IMR-90 (cell line): ENCODE results near the gene EFCAB3. TPM values are rescaled to one million over a fixed set of nuclear protein-coding genes. Genes with fewer than 3 reads are reported as not detected.

Experiments used
- ATAC-seq: fragments of 200-7000 bp; cut with Tn5 transposase; 2 replicates; pipeline ENCODE4 v1.9.1; 2020; ENCODE audit warnings: low read depth, mild to moderate bottlenecking, moderate library complexity
- BruUV-seq: library from RNA; stranded (reverse); fragments of 400-500 nt; replicated peaks from 2 replicates; lab custom pipeline; 2021; lab: Mats Ljungman, UMichigan
- CTCF ChIA-PET: fragments of 300-600 bp; formaldehyde crosslinking; extraction: SDS; loops from one replicate; lab custom pipeline; 2021; ENCODE audit warnings: antibody characterized with exemption; lab: Yijun Ruan, JAX
- POLR2A ChIA-PET: fragments of 300-600 bp; sonication (Branson Sonifier 250); formaldehyde crosslinking; loops from one replicate; lab custom pipeline; 2022; ENCODE audit warnings: antibody characterized with exemption; ENCODE audit not compliant: unreplicated experiment; lab: Charles Lee
- DNase-seq: peaks from one replicate; pipeline ENCODE4 v3.0.0; 2013
- H2AFZ ChIP-seq: replicated peaks from 2 replicates; pipeline ENCODE3; 2013; ENCODE audit warnings: low read length, mild to moderate bottlenecking; ENCODE audit not compliant: poor library complexity
- H2AK5ac ChIP-seq: 2 replicates; pipeline ENCODE4 v1.6.1; 2013; ENCODE audit warnings: low read depth, low read length, inconsistent platforms
- H2AK9ac ChIP-seq: replicated peaks from 2 replicates; pipeline ENCODE3; 2013; ENCODE audit warnings: mild to moderate bottlenecking, low read depth, low read length, moderate library complexity; ENCODE audit not compliant: poor library complexity
- H2BK120ac ChIP-seq: 2 replicates; pipeline ENCODE4 v1.6.1; 2013; ENCODE audit warnings: low read depth, low read length, inconsistent platforms
- H2BK15ac ChIP-seq: 3 replicates; pipeline ENCODE4 v1.6.1; 2013; ENCODE audit warnings: low read depth, low read length, inconsistent platforms
- H2BK20ac ChIP-seq: 2 replicates; pipeline ENCODE4 v1.6.1; 2013; ENCODE audit warnings: low read depth, mild to moderate bottlenecking, inconsistent platforms, low read length, moderate library complexity
- H2BK5ac ChIP-seq: 2 replicates; pipeline ENCODE4 v1.6.1; 2013; ENCODE audit warnings: mild to moderate bottlenecking, low read depth, low read length, inconsistent platforms; ENCODE audit not compliant: poor library complexity, severe bottlenecking
- H3K14ac ChIP-seq: replicated peaks from 2 replicates; pipeline ENCODE4 v1.6.1; 2013; ENCODE audit warnings: low read depth, low read length, inconsistent platforms
- H3K18ac ChIP-seq: 2 replicates; pipeline ENCODE4 v1.6.1; 2013; ENCODE audit warnings: low read depth, low read length, control low read depth
- H3K23ac ChIP-seq: 2 replicates; pipeline ENCODE4 v1.6.1; 2013; ENCODE audit warnings: low read depth, low read length, inconsistent platforms
- H3K27ac ChIP-seq: 2 replicates; pipeline ENCODE4 v1.5.1; 2013; ENCODE audit warnings: mild to moderate bottlenecking, control low read depth, low read length; ENCODE audit not compliant: insufficient read depth
- H3K27me3 ChIP-seq: 2 replicates; pipeline ENCODE4 v1.6.1; 2013; ENCODE audit warnings: low read length; ENCODE audit not compliant: control insufficient read depth, insufficient read depth
- H3K36me3 ChIP-seq: 2 replicates; pipeline ENCODE4 v1.6.1; 2013; ENCODE audit warnings: low read length, mixed read lengths; ENCODE audit not compliant: control insufficient read depth, insufficient read depth
- H3K4ac ChIP-seq: 2 replicates; pipeline ENCODE4 v1.6.1; 2013; ENCODE audit warnings: low read depth, low read length, inconsistent platforms
- H3K4me1 ChIP-seq: 2 replicates; pipeline ENCODE4 v1.6.1; 2013; ENCODE audit warnings: low read length, mixed read lengths; ENCODE audit not compliant: control insufficient read depth, insufficient read depth
- H3K4me2 ChIP-seq: 2 replicates; pipeline ENCODE4 v1.6.1; 2013; ENCODE audit warnings: low read depth, mild to moderate bottlenecking, control low read depth, low read length, moderate library complexity
- H3K4me3 ChIP-seq: 2 replicates; pipeline ENCODE4 v1.5.1; 2013; ENCODE audit warnings: low read depth, mild to moderate bottlenecking, control low read depth, low read length, moderate library complexity; ENCODE audit not compliant: insufficient read depth
- H3K56ac ChIP-seq: 2 replicates; pipeline ENCODE4 v1.6.1; 2013; ENCODE audit warnings: low read length, inconsistent platforms; ENCODE audit not compliant: insufficient read depth; ENCODE audit errors: extremely low read depth
- H3K79me1 ChIP-seq, 2 experiments: 2 replicates each; pipeline ENCODE4 v1.6.1; 2013; ENCODE audit warnings: low read length in 2 of 2, inconsistent platforms in 1 of 2, low read depth in 1 of 2
- H3K9ac ChIP-seq: 2 replicates; pipeline ENCODE4 v1.6.1; 2013; ENCODE audit warnings: low read depth, low read length, control low read depth
- H3K9me1 ChIP-seq: 2 replicates; pipeline ENCODE4 v1.6.1; 2013; ENCODE audit warnings: low read length, inconsistent platforms; ENCODE audit not compliant: insufficient read depth
- H3K9me3 ChIP-seq: 2 replicates; pipeline ENCODE4 v1.6.1; 2013; ENCODE audit warnings: low read length; ENCODE audit not compliant: control insufficient read depth, insufficient read depth
- H4K20me1 ChIP-seq: 2 replicates; pipeline ENCODE4 v1.6.1; 2013; ENCODE audit warnings: low read length, inconsistent platforms; ENCODE audit not compliant: insufficient read depth
- H4K5ac ChIP-seq: 2 replicates; pipeline ENCODE4 v1.6.1; 2013; ENCODE audit warnings: mild to moderate bottlenecking, low read depth, low read length, control low read depth
- H4K8ac ChIP-seq, 2 experiments: 2 replicates each; pipeline ENCODE4 v1.6.1; 2013; ENCODE audit warnings: low read depth in 2 of 2, low read length in 2 of 2, control low read depth in 1 of 2, inconsistent platforms in 1 of 2
- H4K91ac ChIP-seq: 2 replicates; pipeline ENCODE4 v1.6.1; 2013; ENCODE audit warnings: low read depth, low read length, inconsistent platforms; ENCODE audit not compliant: insufficient read depth
- BHLHE40 ChIP-seq: fragments of 150-350 bp; IDR thresholded peaks from 2 replicates; pipeline ENCODE4 v1.6.1; 2016; ENCODE audit warnings: mild to moderate bottlenecking, low read depth, low read length
- CEBPB ChIP-seq: IDR thresholded peaks from 2 replicates; pipeline ENCODE4 v1.6.1; 2012; ENCODE audit warnings: low read depth, low read length, improper control_type of control experiment
- CHD1 ChIP-seq: IDR thresholded peaks from 2 replicates; pipeline ENCODE4 v1.6.1; 2012; ENCODE audit warnings: low read depth, low read length, improper control_type of control experiment
- CTCF ChIP-seq: conservative IDR thresholded peaks from 2 replicates; pipeline ENCODE4 v1.5.1; 2012; ENCODE audit warnings: mild to moderate bottlenecking, low read depth, low read length, improper control_type of control experiment
- ELK1 ChIP-seq: fragments of 150-350 bp; IDR thresholded peaks from 2 replicates; pipeline ENCODE4 v1.6.1; 2016; ENCODE audit warnings: low read depth, mild to moderate bottlenecking, low read length, moderate library complexity, borderline replicate concordance
- FOS ChIP-seq: fragments of 150-350 bp; IDR thresholded peaks from 2 replicates; pipeline ENCODE4 v1.6.1; 2016; ENCODE audit warnings: low read depth, low read length
- MAFK ChIP-seq: IDR thresholded peaks from 2 replicates; pipeline ENCODE4 v1.6.1; 2012; ENCODE audit warnings: low read depth, low read length, improper control_type of control experiment
- MAZ ChIP-seq: IDR thresholded peaks from 2 replicates; pipeline ENCODE4 v1.6.1; 2012; ENCODE audit warnings: low read depth, mild to moderate bottlenecking, low read length, improper control_type of control experiment, moderate library complexity, borderline replicate concordance
- MXI1 ChIP-seq: IDR thresholded peaks from 2 replicates; pipeline ENCODE4 v1.6.1; 2012; ENCODE audit warnings: low read depth, mild to moderate bottlenecking, low read length, moderate library complexity, borderline replicate concordance
- NFE2L2 ChIP-seq: fragments of 150-350 bp; IDR thresholded peaks from 2 replicates; pipeline ENCODE4 v1.6.1; 2016; ENCODE audit warnings: low read depth, mild to moderate bottlenecking, low read length
- POLR2A ChIP-seq: IDR thresholded peaks from 2 replicates; pipeline ENCODE4 v1.6.1; 2012; ENCODE audit warnings: mild to moderate bottlenecking, low read depth, low read length
- RAD21 ChIP-seq: IDR thresholded peaks from 2 replicates; pipeline ENCODE4 v1.6.1; 2012; ENCODE audit warnings: low read length, improper control_type of control experiment
- RCOR1 ChIP-seq: IDR thresholded peaks from 2 replicates; pipeline ENCODE4 v1.6.1; 2012; ENCODE audit warnings: mild to moderate bottlenecking, low read length, improper control_type of control experiment; ENCODE audit not compliant: insufficient replicate concordance
- RFX5 ChIP-seq: IDR thresholded peaks from 2 replicates; pipeline ENCODE4 v1.8.0; 2012; ENCODE audit warnings: low read depth, mild to moderate bottlenecking, low read length, moderate library complexity
- SMC3 ChIP-seq: fragments of 150-350 bp; IDR thresholded peaks from 2 replicates; pipeline ENCODE4 v1.6.1; 2016; ENCODE audit warnings: low read depth, mild to moderate bottlenecking, antibody characterized with exemption, low read length, moderate library complexity
- USF2 ChIP-seq: fragments of 150-350 bp; IDR thresholded peaks from 2 replicates; pipeline ENCODE4 v1.6.1; 2017; ENCODE audit warnings: mild to moderate bottlenecking, antibody characterized with exemption, low read length, low read depth
- WGBS, 2 experiments: methylation state at CpG; one replicate each; pipeline versions ENCODE4 v1.1.5 to v1.1.7; 2013; ENCODE audit warnings: missing lambda C conversion rate in 2 of 2; ENCODE audit not compliant: insufficient read length in 1 of 2; ENCODE audit errors: extremely low coverage in 2 of 2; 5-methylcytosine and 5-hydroxymethylcytosine counted together
- dilution Hi-C: fragments of 300-500 bp; cut with HindIII; formaldehyde crosslinking; loops from one replicate; pipeline ENCODE4 v1.14.3; 2018; ENCODE audit warnings: low sequenced_read_pairs; ENCODE audit not compliant: unreplicated experiment
- in situ Hi-C: fragments of 300-500 bp; cut with MboI; formaldehyde crosslinking; loops from 3 replicates; pipeline ENCODE4 v1.14.3; 2019; ENCODE audit warnings: low sequenced_read_pairs, inconsistent platforms, mixed read lengths
- intact Hi-C: fragments of 100-400 bp; cut with micrococcal nuclease; formaldehyde crosslinking; loops from 2 replicates; pipeline ENCODE4 v1.10.0; 2022
- polyA plus RNA-seq, 3 experiments: library from polyadenylated mRNA; depleted of rRNA; stranded (reverse); fragments of >200 nt; gene quantifications; 2 replicates each; pipeline ENCODE4 v1.2.3, GENCODE V29; 2012; ENCODE audit warnings: low replicate concordance in 1 of 3
- total RNA-seq: library from RNA; depleted of rRNA; stranded (reverse); fragments of >200 nt; gene quantifications from 2 replicates; pipeline ENCODE4 v1.2.3, GENCODE V29; 2012

Gene EFCAB3
- total and polyA plus RNA-seq, 2 of the 4 experiments (the other 2 are of a cell fraction), result not detected

DNA sequence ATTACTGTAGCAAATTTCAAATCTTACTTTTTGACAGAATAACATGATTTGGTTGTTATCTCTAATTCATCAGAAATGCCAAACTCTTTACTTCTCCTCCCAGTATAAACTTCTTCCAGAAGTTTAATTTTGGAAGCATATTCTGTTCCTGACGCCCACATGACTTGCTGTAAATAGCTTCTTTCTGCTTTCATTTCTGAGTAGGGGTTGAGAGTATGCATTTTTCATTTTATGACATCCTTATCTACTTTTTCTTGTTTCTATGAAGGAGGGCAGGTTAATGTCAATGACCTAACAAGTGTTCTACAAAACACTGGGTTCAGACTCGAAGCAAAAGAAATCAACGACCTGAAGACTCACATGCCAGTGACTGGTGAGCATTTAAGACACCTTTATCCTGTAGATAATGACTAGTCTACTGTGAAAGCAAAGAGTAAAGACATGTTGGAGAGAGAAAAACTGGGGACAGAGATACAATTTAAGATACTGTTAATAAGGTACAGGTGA is 36.5 kb upstream of the EFCAB3 start:
- Histone ChIP-seq H3K79me1 (no peaks in the 10 kb centered on the region), H3K18ac (no peak overlapping the region), H3K4me2 (no peak overlapping the region), H3K27me3 (no peaks in the 10 kb centered on the region; the same call in 1 of the 2 replicates), H2AFZ (no peak overlapping the region), H4K20me1 (no peaks in the 10 kb centered on the region), H3K56ac (no peak overlapping the region), H2BK15ac (no peak overlapping the region), H2AK9ac (no peak overlapping the region), H3K9ac (no peak overlapping the region), H3K4me1 (no peaks in the 10 kb centered on the region), H3K4ac (no peak overlapping the region), H3K27ac (no peak overlapping the region), H3K14ac (no peak overlapping the region), H4K5ac (no peak overlapping the region), H3K9me3 (no peaks in the 10 kb centered on the region), H3K4me3 (no peak overlapping the region), H2AK5ac (no peak overlapping the region), H3K9me1 (no peaks in the 10 kb centered on the region), H4K8ac (no peak overlapping the region), H3K23ac (no peak overlapping the region), H2BK5ac (no peak overlapping the region), H2BK20ac (no peak overlapping the region), H3K36me3 (no peaks in the 10 kb centered on the region), H2BK120ac (no peak overlapping the region), H4K91ac (no peak overlapping the region)
- in situ Hi-C loops (no loop called here), intact Hi-C loops (no loop called here), dilution Hi-C loops (no loop called here)
- DNase-seq (no peak), ATAC-seq (no peak)
- WGBS, 2 experiments, result no CpG with 5 or more reads among the region's 3 CpGs
- no peak for TF ChIP-seq MXI1
- TF ChIP-seq BHLHE40, result no peak
- TF ChIP-seq CTCF, result no peak
- TF ChIP-seq POLR2A, result no peak
- TF ChIP-seq CHD1, result no peak
- TF ChIP-seq ELK1, result no peak
- TF ChIP-seq RCOR1, result no peak
- no peak for TF ChIP-seq USF2
- no peak for TF ChIP-seq NFE2L2
- TF ChIP-seq CEBPB, result no peak
- TF ChIP-seq FOS, result no peak
- no peak for TF ChIP-seq RAD21
- no peak for TF ChIP-seq SMC3
- TF ChIP-seq MAZ, result no peak
- TF ChIP-seq MAFK, result no peak
- no peak for TF ChIP-seq RFX5
- no TSS peak for BruUV-seq
- CTCF ChIA-PET, result no interaction called here
- POLR2A ChIA-PET, result no interaction called here
